GM19372 (cell line): ENCODE measurements around the gene DRC7.

Experiments
- ATAC-seq: cut with Tn5 transposase; IDR thresholded peaks from one replicate; pipeline ENCODE4 v1.9.1; 2021; ENCODE audit warnings: mild to moderate bottlenecking, low read depth, moderate library complexity; ENCODE audit not compliant: unreplicated experiment

Gene DRC7

DNA sequence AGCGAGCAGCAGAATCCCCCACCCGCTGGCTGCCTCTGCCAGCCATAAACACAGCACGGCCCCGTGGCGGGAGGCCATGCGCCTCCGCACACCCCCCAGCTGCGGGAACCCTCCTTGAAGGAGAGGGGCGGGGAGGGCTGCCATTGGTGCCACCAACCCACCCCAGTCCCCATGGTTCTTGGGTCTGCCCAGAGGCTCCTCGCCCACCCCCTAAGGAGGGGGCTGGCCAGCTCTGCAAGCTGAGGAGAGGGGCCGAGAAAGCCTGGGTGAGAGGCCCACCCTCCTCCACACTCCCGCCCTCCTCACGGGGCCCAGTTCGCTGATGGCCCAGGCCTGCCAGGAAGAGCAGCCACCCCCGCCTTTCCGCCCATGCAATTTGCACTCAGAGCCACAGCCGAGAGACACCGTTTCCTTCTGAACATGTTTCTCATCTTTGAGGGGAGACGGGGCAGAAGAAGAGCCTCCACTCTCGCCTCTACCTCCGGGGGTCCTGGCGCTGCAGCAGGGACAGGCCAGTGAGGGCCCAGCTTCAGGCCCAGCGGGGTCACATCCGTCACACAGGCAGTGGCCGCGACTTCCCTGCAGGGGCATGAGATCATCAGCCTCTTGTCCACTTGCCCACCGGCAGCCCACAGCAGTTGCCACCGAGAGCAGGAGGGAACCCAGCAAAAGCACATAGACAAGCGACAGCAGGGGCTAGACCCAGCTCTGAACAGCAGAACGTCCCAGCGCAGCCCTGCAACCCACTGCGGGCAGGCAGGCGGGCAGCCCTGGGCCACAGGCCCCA, 63.9 kb downstream of the DRC7 start:
- ATAC-seq: no peak

GRCh38 chr16:57759131-57759530, 64.5 kb downstream of the DRC7 start:
- no peak for ATAC-seq

DNA sequence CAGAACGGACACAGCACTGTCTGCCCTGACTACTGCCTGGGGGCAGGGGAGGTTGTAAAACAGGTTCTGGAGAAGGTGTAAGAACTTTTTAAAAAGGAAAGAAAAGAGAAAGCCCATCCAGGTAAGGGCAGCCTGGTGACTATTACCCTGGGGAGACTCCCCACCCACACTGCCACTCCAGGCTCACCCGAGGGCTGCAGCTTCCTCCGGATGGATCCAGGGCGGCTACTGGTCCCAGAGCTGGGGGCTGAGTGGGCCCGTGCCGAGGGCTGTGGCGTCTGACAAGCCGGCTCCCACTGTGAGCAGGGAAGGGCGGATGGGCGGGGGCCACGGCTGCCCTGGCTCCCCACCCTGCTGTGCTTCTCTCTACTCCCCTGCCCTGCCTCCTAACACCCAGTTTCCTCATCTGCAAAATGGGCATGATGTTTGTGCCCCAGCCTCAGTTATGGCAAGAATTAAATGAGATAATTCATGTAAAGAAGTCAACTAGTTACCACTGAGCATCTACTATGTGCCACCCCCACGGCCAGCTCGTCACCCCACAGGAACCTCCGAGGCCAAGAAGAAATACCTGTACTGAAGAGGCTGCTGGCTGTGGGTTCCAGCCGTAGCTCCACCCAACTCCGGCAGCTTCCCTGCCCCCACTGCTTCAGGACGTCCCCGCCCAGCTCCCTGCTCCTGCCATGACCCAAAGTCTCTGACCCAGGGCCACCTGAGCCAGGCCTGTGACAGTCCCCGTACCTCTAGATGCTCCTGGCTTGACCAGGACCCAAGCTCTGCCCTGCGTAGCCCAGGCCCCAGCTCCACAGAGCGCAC, 65.1 kb downstream of the DRC7 start:
- no peak for ATAC-seq

- no peak for ATAC-seq
Observed at GRCh38 chr16:57760357-57761160, 66.0 kb downstream of the DRC7 start.

DNA sequence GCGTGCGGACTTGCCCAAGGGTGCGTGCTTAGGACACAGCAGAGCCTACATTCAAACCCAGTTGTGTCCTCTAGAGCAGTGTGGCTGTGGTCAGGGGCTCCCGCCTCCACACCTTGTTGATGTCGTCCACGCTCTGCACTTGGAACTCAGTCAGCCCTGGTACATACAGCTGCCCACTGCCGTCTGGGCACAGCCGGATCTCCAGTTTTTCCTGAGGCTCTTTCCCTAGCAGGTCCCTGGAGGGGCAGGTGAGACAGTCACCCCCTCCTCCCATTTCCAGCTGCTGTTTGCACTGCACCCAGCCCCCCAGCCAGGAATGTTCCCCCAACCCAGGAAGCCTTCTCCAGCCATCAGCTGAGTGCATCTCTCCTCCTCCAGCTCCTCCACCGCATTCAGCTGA, 66.7 kb downstream of the DRC7 start:
- no peak for ATAC-seq

DNA sequence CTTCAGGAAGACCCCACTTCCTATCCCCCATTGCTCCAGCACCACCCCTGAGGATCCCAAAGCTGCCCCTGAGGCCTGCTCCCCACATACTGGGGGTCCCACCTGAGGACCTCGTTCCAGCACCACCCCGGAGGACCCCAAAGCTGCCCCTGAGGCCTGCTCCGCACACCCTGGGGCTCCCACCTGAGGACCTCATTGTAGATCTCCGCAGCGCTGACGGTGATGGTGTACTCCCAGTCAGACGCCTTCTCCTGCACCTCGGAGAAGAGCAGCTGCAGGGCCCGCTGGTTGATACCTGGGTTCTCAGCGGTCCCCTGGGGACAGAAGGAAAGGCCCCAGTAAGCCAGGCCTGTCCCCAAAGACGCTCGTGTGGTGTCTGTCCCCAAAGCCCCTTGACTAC, 67.4 kb downstream of the DRC7 start:
- ATAC-seq: no peak

- no peak for ATAC-seq
Observed at GRCh38 chr16:57762365-57763040, 67.9 kb downstream of the DRC7 start.

GRCh38 chr16:57763285-57764005, 68.8 kb downstream of the DRC7 start:
- no peak for ATAC-seq

DNA sequence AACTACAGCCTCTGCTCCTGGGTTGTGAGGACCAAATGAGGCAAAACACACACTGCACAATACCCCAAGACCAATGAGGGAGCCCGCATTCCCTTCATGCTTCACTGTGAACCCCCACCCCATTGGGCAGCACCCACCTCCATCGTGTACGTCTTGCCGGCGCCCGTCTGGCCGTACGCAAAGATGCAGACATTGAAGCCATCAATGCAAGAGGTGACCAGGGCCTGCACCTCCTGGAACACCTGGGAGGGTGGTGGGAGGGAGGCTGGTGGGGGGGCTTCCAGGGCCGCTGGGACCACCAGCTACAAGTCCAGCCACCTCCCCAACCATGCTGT, 69.4 kb downstream of the DRC7 start:
- ATAC-seq: no peak

DNA sequence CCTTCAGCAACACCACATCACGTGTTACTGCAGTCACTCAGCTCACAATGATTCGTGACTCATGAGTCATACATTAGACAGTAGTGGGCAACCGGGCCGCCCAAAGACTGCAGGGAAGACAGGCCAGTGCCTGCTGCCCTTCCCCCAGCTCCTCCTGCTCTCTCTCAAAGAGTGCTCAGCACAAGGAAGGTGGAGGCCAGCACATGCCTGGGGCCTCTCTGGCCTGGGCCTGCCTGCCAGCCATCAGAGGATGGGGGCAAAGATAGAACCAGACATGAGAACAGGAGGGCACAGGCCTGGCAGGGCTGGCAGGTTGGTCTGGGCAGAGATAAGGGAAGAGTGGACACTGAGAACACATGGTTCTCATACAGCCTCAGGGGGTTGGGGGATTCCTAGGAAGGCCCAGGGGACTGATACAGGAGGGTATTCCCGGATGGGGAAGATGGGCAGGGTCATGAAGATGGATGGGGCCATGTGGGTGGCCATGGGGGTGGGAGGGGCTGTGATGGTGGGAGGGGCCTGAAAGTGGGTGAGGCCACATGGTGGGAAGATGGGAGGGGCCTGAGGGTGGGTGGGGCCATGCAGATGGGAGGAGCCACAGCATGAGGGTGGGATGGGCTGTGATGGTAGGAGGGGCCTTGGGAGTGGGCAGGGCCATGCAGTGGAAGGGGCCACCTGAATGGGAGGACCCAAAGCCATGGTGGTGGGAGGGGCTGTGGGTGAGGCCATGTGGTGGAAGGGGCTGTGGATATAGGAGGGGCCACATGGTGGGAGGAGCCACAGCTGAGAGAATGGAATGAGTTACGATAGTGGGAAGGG, 69.9 kb downstream of the DRC7 start:
- no peak for ATAC-seq

GRCh38 chr16:57765160-57765728, 70.6 kb downstream of the DRC7 start:
- no peak for ATAC-seq

- no peak for ATAC-seq
Observed at GRCh38 chr16:57766714-57767348, 72.2 kb downstream of the DRC7 start.

GRCh38 chr16:57769541-57770145, 75.0 kb downstream of the DRC7 start:
- no peak for ATAC-seq

DNA sequence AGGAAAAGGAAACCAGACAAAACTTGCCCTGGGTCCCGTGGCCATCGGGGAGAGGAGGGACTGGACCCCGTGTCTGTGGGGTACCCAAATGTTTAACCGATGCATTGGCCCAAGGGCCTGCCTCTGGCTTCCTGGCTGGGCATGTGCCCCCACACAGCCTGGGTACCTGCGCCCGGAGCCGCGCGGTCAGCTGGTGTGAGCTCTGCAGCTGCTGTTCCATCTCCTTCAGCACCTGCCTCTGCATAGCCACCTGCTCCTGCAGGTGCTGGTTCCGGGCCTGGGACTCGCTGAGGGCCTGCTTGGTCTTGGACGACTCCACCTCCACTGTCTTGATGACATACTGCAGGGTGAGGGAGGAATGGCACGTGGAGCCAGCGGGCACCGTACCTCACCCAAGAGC, 75.8 kb downstream of the DRC7 start:
- ATAC-seq: no peak

- ATAC-seq: no peak
Observed at GRCh38 chr16:57771141-57771785, 76.7 kb downstream of the DRC7 start.

GRCh38 chr16:57773019-57773418, 78.4 kb downstream of the DRC7 start:
- no peak for ATAC-seq

- ATAC-seq: no peak
Observed at GRCh38 chr16:57773655-57774295, 79.2 kb downstream of the DRC7 start.
